Omental fat pad (tissue), 4 donors: Measurements from ENCODE around the gene TBC1D14. TPM values are rescaled to one million over a fixed set of nuclear protein-coding genes. Genes with fewer than 3 reads are reported as not detected.

Source experiments
- ATAC-seq: fragments of 150-250 bp; one replicate; pipeline ENCODE4 v1.9.1; 2016; ENCODE audit warnings: mild to moderate bottlenecking, moderate library complexity; ENCODE audit not compliant: low FRiP score
- DNase-seq: peaks from one replicate; pipeline ENCODE4 v3.0.0-alpha.2; 2019; ENCODE audit warnings: low spot score
- CTCF ChIP-seq, 3 donors: fragments of 450-650 bp; IDR thresholded peaks; one replicate each; pipeline ENCODE4 v1.5.1; 2016 to 2017; ENCODE audit warnings: antibody characterized with exemption in 3 of 3, mild to moderate bottlenecking in 3 of 3, moderate library complexity in 2 of 3
- total RNA-seq, 4 donors: library from RNA; depleted of rRNA; stranded (reverse); fragments of >200 nt; gene quantifications; one replicate each; pipeline ENCODE4 v1.1.0, GENCODE V29; 2016

Gene TBC1D14
- total RNA-seq, 4 donors from 2014 or later: 38.0 to 58.2 (median 56.8) TPM

GRCh38 chr4:6957994-6958393 lies 48.4 kb downstream of the TBC1D14 start:
- ATAC-seq (no peak), DNase-seq (no peak)
- TF ChIP-seq CTCF (IDR thresholded peaks at IDR 0.05): no peak

- DNase-seq: no peak
- ATAC-seq: no peak
- TF ChIP-seq CTCF (IDR thresholded peaks at IDR 0.05): no peak
Measured at GRCh38 chr4:6959261-6959660, 49.6 kb downstream of the TBC1D14 start.

- ATAC-seq (no peak), DNase-seq (no peak)
- no peak for TF ChIP-seq CTCF (IDR thresholded peaks at IDR 0.05)
Measured at GRCh38 chr4:6960154-6960553, 50.5 kb downstream of the TBC1D14 start.

GRCh38 chr4:6960628-6961412 lies 51.2 kb downstream of the TBC1D14 start:
- no peak for DNase-seq
- ATAC-seq: no peak
- TF ChIP-seq CTCF (IDR thresholded peaks at IDR 0.05): no peak

- DNase-seq (no peak), ATAC-seq (no peak)
- TF ChIP-seq CTCF (IDR thresholded peaks at IDR 0.05): no peak
Measured at GRCh38 chr4:6961496-6962210, 52.0 kb downstream of the TBC1D14 start.

- ATAC-seq: no peak
- no peak for TF ChIP-seq CTCF (IDR thresholded peaks at IDR 0.05)
- DNase-seq: no peak
Measured at GRCh38 chr4:6962211-6963041, 52.8 kb downstream of the TBC1D14 start.
